Measurements from ENCODE around the gene CCDC88A. TPM values are rescaled to one million over a fixed set of nuclear protein-coding genes. Genes with fewer than 3 reads are reported as not detected.

The CCDC88A gene
- polyA plus RNA-seq, 2 of the 4 experiments (the other 2 are of a cell fraction): 21.3 to 77.8 TPM

DNA sequence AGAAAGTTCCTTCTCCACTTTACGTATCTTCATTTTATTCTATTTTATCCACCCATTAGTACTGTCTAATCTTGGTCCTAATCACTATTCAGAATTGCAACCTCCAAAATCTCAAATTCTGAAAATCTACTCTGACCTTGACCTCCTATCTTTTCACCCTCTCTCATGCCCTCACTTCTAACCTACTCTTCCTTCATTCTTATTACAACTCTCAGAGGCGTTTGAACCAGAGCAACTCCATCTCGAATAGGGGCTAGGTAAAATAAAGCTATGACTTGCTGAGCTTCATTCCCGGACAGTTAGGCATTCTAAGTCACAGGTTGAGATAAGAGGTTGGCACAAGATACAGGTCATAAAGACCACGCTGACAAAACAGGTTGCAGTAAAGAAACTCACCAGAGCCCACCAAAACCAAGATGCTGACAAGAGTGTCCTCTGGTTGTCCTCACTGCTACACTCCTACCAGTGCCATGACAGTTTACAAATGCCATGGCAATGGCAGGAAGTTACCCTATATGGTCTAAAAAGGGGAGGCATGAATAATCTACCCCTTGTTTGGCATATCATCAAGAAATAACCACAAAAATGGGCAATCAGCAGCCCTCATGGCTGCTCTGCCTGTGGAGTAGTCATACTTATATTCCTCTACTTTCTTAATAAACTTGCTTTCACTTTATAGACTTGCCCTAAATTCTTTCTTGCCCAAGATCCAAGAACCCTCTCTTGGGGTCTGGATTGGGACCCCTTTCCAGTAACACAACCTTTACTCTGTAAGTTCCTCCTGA is 11.4 kb downstream of the CCDC88A start:
- DNase-seq (ENCODE audit: low read depth in 1 of 2, low spot score in 1 of 2) (no peak), ATAC-seq (no peak)
- CTCF ChIA-PET: interaction anchor here (1.5 kb wide), 1 partner anchor 23 kb away, joined by 4 read pairs; no protein-coding TSS in a partner anchor

DNA sequence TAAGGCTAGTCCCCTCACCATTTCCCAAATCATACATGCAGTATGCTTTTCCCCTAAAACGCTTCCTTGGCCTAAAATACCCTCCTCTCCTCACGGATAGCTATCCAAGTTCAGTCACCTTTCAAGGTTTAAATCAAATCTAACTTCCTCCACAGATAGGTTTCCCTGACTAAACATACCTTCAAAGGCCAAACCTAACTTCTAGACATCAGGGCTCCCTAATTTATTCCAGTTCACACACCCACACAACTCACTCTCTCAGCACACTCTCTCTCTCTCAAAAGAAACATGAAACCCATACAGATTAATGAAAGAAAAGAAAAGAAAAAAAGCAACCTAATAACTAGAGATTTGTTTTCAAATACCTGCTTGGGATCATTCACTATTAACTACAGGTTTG is 14.5 kb downstream of the CCDC88A start:
- Histone ChIP-seq H3K4me1 (peaks cover 10% of the 10 kb centered on the region; the same call in 2 of the 3 replicates), H3K27ac (no peak overlapping the region), H3K4me3 (no peak overlapping the region), H3K9me3 (no peaks in the 10 kb centered on the region), H3K4me2 (no peak overlapping the region)
- ChIA-PET CTCF (no interaction called here), POLR2A (no interaction called here)
- TF ChIP-seq ZNF302 (CRISPR knock-in tag; IDR thresholded peaks at IDR 0.05) (no peak), HOXB13 (CRISPR knock-in tag; IDR thresholded peaks at IDR 0.05; ENCODE audit: low read depth) (no peak), RARB (CRISPR knock-in tag; IDR thresholded peaks at IDR 0.05) (no peak), POLR2A (IDR thresholded peaks at IDR 0.05; ENCODE audit: low read length) (no peak), NPAS2 (CRISPR knock-in tag; IDR thresholded peaks at IDR 0.05; ENCODE audit: borderline replicate concordance) (no peak), BHLHE40 (IDR thresholded peaks at IDR 0.05; ENCODE audit: low read depth, low read length) (no peak), FOSB (CRISPR knock-in tag; IDR thresholded peaks at IDR 0.05) (no peak)
- TF ChIP-seq, protein P1, sequence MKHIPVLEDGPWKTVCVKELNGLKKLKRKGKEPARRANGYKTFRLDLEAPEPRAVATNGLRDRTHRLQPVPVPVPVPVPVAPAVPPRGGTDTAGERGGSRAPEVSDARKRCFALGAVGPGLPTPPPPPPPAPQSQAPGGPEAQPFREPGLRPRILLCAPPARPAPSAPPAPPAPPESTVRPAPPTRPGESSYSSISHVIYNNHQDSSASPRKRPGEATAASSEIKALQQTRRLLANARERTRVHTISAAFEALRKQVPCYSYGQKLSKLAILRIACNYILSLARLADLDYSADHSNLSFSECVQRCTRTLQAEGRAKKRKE (CRISPR knock-in tag; IDR thresholded peaks at IDR 0.05; ENCODE audit: low read depth): no peak
- ATAC-seq (no peak), DNase-seq (ENCODE audit: low read depth in 1 of 2, low spot score in 1 of 2) (no peak), FAIRE-seq (no peak)
- 88% methylated on average over 2 of the region's 2 CpGs for whole genome bisulfite sequencing (ENCODE audit: missing lambda C conversion rate)

More for the DNA sequence above, 11.4 kb downstream of the CCDC88A start:
- no peak overlapping the region for H3K4me2 ChIP-seq
- no peak for FAIRE-seq
- TF ChIP-seq FOSB (CRISPR knock-in tag; IDR thresholded peaks at IDR 0.05): no peak
- no peak overlapping the region for H3K4me3 ChIP-seq
- POLR2A ChIA-PET: no interaction called here
- no peaks in the 10 kb centered on the region for H3K9me3 ChIP-seq
- 88% methylated on average over 5 of the region's 5 CpGs for WGBS (ENCODE audit: missing lambda C conversion rate)
- H3K27ac ChIP-seq: no peak overlapping the region
- H3K4me1 ChIP-seq: no peaks in the 10 kb centered on the region

DNA sequence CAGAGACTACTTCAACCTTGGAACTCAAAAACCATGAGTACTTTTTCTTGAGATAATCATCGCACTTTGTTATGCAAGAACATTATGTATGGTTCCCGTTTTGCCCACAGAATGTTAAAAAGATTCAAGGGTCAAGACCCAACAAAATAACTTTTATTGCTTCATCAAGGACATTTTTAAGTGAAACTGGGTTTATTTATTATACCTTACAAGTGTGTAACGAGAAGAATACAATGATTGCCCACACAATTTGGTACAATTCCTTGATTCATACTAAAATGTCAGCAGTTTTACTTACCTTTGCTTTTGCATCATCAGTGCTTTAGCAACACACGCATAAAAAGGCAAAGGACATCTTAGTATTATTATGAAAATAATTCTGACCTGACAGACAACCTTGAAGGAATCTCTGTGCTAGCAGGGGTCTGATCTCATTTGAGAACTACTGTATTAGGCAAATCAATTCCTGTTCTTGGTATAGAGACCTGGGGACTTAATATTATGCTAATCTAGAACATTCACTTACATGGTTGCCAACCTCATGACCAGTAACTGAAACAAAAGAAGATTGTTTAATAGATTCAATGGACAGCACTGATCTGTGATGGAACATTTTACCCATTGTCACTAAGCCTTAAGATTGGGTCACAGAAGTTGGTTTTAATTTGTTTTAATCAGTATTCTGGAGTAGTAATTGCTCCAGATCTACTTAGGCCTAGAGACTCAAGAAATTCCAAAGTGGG is 16.2 kb downstream of the CCDC88A start:
- ATAC-seq: no peak
- ChIA-PET CTCF (interaction anchor here (0.6 kb wide), 2 partner anchors 12 to 38 kb away, joined by 3 to 4 read pairs; no protein-coding TSS in a partner anchor), POLR2A (no interaction called here)
- Histone ChIP-seq H3K4me1 (peaks cover 16% of the 10 kb centered on the region; the same call in 2 of the 3 replicates), H3K27ac (no peak overlapping the region), H3K4me2 (no peak overlapping the region), H3K4me3 (no peak overlapping the region), H3K9me3 (no peaks in the 10 kb centered on the region)
- TF ChIP-seq NR3C1 (IDR thresholded peaks at IDR 0.05): no peak
- WGBS (ENCODE audit: missing lambda C conversion rate): 94% methylated on average over 4 of the region's 4 CpGs
- FAIRE-seq: no peak
- no peak for DNase-seq (ENCODE audit: low read depth in 1 of 2, low spot score in 1 of 2)

DNA sequence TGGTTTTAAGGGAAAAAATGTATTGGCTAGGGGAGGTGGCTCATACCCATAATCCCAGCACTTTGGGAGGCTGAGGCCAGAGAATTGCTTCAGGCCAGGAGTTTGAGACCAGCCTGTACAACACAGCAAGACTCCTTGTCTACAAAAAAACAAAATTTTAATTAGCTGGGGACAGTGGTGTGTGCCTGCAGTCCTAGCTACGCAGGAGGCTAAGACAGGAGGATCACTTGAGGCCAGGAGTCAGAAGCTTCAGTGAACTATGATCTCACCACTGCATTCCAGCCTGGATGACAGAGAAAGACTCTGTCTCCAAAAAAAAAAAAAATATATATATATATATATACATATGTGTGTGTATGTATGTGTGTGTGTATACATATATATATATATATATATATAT is 18.5 kb downstream of the CCDC88A start:
- POLR2A ChIA-PET: no interaction called here

DNA sequence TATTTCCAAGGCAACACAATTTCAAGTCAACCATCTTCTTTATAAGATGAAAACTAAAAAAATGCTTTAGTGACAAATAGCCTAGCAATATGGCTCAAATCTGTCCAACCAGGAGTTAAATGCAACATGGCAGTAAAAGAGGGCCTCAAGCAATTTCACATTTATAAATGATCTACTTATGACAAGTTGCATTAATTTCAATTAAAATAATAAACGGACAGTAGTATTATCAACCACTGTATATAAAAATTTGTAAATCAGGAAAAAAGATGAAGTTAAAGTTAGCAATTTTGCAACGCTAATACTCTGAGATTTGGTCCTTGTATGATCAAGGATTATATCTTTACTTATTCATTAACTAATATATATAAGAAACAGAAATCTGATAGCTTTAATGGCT is 19.3 kb downstream of the CCDC88A start:
- no peak overlapping the region for H3K4me2 ChIP-seq

More for the DNA sequence above, 18.5 kb downstream of the CCDC88A start:
- Histone ChIP-seq H3K27ac (no peak overlapping the region), H3K9me3 (no peaks in the 10 kb centered on the region), H3K4me3 (no peak overlapping the region), H3K4me1 (peaks cover 16% of the 10 kb centered on the region; the same call in 2 of the 3 replicates), H3K4me2 (no peak overlapping the region; the same call in 2 of the 3 replicates)
- TF ChIP-seq EHF (CRISPR knock-in tag; IDR thresholded peaks at IDR 0.05): no peak
- TF ChIP-seq FOSB (CRISPR knock-in tag; IDR thresholded peaks at IDR 0.05): no peak
- TF ChIP-seq ESRRA (IDR thresholded peaks at IDR 0.05; ENCODE audit: borderline replicate concordance, low read length): no peak
- TF ChIP-seq NR3C1 (IDR thresholded peaks at IDR 0.05): no peak
- no peak for TF ChIP-seq CBX2 (IDR thresholded peaks at IDR 0.05; ENCODE audit: borderline replicate concordance, low read depth)
- FAIRE-seq (no peak), DNase-seq (ENCODE audit: low read depth in 1 of 2, low spot score in 1 of 2) (no peak), ATAC-seq (no peak)
- WGBS (ENCODE audit: missing lambda C conversion rate): 86% methylated on average over 1 of the region's 1 CpG
- CTCF ChIA-PET: interaction anchor here (0.8 kb wide), 1 partner anchor 22 kb away, joined by 3 read pairs; no protein-coding TSS in a partner anchor

More for the DNA sequence above, 19.3 kb downstream of the CCDC88A start:
- no peak for ATAC-seq
- DNase-seq (ENCODE audit: low read depth in 1 of 2, low spot score in 1 of 2): no peak
- no peak for FAIRE-seq
- Histone ChIP-seq H3K9me3 (no peaks in the 10 kb centered on the region), H3K4me1 (peaks cover 16% of the 10 kb centered on the region; the same call in 2 of the 3 replicates), H3K27ac (no peak overlapping the region), H3K4me3 (no peak overlapping the region)
- ChIA-PET POLR2A (no interaction called here), CTCF (interaction anchor here (0.5 to 1.5 kb wide), 3 partner anchors 16 to 1549 kb away, joined by 3 to 4 read pairs (median 3); no protein-coding TSS in a partner anchor)
- TF ChIP-seq KDM5A (IDR thresholded peaks at IDR 0.05) (no peak), ZC3H11A (IDR thresholded peaks at IDR 0.05) (no peak), JUNB (IDR thresholded peaks at IDR 0.05) (no peak)
- TF ChIP-seq, protein P2, sequence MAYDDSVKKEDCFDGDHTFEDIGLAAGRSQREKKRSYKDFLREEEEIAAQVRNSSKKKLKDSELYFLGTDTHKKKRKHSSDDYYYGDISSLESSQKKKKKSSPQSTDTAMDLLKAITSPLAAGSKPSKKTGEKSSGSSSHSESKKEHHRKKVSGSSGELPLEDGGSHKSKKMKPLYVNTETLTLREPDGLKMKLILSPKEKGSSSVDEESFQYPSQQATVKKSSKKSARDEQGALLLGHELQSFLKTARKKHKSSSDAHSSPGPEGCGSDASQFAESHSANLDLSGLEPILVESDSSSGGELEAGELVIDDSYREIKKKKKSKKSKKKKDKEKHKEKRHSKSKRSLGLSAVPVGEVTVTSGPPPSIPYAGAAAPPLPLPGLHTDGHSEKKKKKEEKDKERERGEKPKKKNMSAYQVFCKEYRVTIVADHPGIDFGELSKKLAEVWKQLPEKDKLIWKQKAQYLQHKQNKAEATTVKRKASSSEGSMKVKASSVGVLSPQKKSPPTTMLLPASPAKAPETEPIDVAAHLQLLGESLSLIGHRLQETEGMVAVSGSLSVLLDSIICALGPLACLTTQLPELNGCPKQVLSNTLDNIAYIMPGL (CRISPR knock-in tag; IDR thresholded peaks at IDR 0.05; ENCODE audit: borderline replicate concordance): no peak
- WGBS (ENCODE audit: missing lambda C conversion rate): 92% methylated on average over 2 of the region's 2 CpGs
